Measurements from ENCODE around the gene NKG7.

DNA sequence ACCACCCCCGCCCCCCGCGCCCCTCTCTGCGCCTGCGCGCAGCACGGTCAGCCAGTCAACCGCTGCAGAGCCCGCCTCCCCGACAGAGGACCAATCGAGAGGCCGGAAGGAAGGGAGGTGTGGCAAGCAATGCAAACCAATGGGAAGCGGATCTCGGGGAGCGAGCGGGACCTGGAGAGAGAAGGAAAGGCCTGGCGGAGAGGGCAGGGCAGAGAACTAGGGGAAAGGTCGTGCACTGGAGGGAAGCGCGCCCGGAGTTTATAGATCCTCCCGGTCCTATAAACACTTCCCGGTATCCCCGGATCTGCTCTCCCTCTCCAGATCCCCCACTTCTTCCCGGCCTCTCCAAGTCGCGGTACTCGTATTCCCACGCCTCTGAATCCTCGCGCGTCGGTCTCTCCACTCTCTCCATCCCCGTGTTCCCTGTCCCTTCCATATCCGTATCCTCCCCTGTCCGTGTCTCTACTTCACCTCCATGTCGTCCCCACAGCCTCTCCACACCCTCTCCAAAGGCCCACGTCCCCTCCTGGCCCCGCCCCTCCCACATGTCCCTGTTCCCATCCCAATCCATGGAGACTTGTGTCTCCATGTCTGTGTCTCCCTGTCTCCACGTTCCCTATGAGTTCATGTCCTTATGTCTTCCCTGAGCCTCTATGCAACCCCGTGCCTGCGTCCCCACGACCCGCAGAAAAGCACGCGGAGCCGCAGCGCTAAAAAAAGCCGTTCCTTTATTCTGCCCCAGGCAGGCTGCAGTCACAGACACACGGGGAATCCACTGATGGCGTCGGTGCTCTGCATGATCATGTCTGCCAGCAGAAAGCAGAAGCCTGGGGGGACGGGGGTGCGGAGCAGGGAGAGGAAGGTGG lies 5.8 kb downstream of the NKG7 start:
- TF ChIP-seq FOXM1 (IDR thresholded peaks at IDR 0.05; ENCODE audit: borderline replicate concordance, low read depth): no peak
- TF ChIP-seq YY1 (IDR thresholded peaks at IDR 0.05; ENCODE audit: low read depth): no peak
- no peak for TF ChIP-seq TAF1 (IDR thresholded peaks at IDR 0.05; ENCODE audit: low read depth)
- TF ChIP-seq, protein P1, sequence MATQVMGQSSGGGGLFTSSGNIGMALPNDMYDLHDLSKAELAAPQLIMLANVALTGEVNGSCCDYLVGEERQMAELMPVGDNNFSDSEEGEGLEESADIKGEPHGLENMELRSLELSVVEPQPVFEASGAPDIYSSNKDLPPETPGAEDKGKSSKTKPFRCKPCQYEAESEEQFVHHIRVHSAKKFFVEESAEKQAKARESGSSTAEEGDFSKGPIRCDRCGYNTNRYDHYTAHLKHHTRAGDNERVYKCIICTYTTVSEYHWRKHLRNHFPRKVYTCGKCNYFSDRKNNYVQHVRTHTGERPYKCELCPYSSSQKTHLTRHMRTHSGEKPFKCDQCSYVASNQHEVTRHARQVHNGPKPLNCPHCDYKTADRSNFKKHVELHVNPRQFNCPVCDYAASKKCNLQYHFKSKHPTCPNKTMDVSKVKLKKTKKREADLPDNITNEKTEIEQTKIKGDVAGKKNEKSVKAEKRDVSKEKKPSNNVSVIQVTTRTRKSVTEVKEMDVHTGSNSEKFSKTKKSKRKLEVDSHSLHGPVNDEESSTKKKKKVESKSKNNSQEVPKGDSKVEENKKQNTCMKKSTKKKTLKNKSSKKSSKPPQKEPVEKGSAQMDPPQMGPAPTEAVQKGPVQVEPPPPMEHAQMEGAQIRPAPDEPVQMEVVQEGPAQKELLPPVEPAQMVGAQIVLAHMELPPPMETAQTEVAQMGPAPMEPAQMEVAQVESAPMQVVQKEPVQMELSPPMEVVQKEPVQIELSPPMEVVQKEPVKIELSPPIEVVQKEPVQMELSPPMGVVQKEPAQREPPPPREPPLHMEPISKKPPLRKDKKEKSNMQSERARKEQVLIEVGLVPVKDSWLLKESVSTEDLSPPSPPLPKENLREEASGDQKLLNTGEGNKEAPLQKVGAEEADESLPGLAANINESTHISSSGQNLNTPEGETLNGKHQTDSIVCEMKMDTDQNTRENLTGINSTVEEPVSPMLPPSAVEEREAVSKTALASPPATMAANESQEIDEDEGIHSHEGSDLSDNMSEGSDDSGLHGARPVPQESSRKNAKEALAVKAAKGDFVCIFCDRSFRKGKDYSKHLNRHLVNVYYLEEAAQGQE (IDR thresholded peaks at IDR 0.05; ENCODE audit: low read depth): no peak
- TF ChIP-seq CEBPB (IDR thresholded peaks at IDR 0.05): no peak
- TF ChIP-seq, protein P2, sequence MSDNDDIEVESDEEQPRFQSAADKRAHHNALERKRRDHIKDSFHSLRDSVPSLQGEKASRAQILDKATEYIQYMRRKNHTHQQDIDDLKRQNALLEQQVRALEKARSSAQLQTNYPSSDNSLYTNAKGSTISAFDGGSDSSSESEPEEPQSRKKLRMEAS (IDR thresholded peaks at IDR 0.05): peak; percentile 22
- TF ChIP-seq TCF12 (IDR thresholded peaks at IDR 0.05; ENCODE audit: low read depth): peak; percentile 24; the same call in 1 of the 2 replicates
- TF ChIP-seq EP300 (IDR thresholded peaks at IDR 0.05; ENCODE audit: borderline replicate concordance): no peak
- TF ChIP-seq, protein P3, sequence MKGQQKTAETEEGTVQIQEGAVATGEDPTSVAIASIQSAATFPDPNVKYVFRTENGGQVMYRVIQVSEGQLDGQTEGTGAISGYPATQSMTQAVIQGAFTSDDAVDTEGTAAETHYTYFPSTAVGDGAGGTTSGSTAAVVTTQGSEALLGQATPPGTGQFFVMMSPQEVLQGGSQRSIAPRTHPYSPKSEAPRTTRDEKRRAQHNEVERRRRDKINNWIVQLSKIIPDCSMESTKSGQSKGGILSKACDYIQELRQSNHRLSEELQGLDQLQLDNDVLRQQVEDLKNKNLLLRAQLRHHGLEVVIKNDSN (IDR thresholded peaks at IDR 0.05): no peak
- TF ChIP-seq RAD21 (IDR thresholded peaks at IDR 0.05; ENCODE audit: low read depth): no peak
